RWPE2 (cell line): ENCODE data around the gene SUGT1.
A peak's percentile ranks its signal among the peaks of the same experiment; 100 is the strongest.

Source experiments
- ATAC-seq: fragments of 200-7000 bp; cut with Tn5 transposase; 3 replicates; pipeline ENCODE4 v1.9.1; 2021; ENCODE audit warnings: low read depth
- DNase-seq: peaks from one replicate; pipeline ENCODE4 v3.0.0-alpha.2; 2020; ENCODE audit warnings: low spot score
- H3K27ac ChIP-seq: fragments of 450-650 bp; 2 replicates; pipeline ENCODE4 v1.5.1; 2017; ENCODE audit warnings: mild to moderate bottlenecking; ENCODE audit not compliant: poor library complexity, severe bottlenecking
- H3K27me3 ChIP-seq: fragments of 250-450 bp; sonication (Bioruptor Pico); 2 replicates; pipeline ENCODE4 v1.5.1; 2021; ENCODE audit warnings: mild to moderate bottlenecking, moderate library complexity; ENCODE audit not compliant: insufficient read depth, poor library complexity, severe bottlenecking
- H3K36me3 ChIP-seq: fragments of 250-450 bp; sonication (Bioruptor Pico); 2 replicates; pipeline ENCODE4 v1.5.1; 2020; ENCODE audit warnings: low read depth, mild to moderate bottlenecking, moderate library complexity
- H3K4me1 ChIP-seq: fragments of 250-450 bp; sonication (Bioruptor Pico); 2 replicates; pipeline ENCODE4 v1.5.1; 2021; ENCODE audit warnings: mild to moderate bottlenecking, moderate library complexity; ENCODE audit not compliant: insufficient read depth, poor library complexity, severe bottlenecking
- H3K4me3 ChIP-seq: fragments of 250-450 bp; sonication (Bioruptor Pico); 2 replicates; pipeline ENCODE4 v1.5.1; 2021; ENCODE audit warnings: mild to moderate bottlenecking, moderate library complexity; ENCODE audit not compliant: severe bottlenecking
- H3K9me3 ChIP-seq: fragments of 250-450 bp; sonication (Bioruptor Pico); 2 replicates; pipeline ENCODE4 v1.5.1; 2021; ENCODE audit warnings: mild to moderate bottlenecking, moderate library complexity; ENCODE audit not compliant: severe bottlenecking
- TF ChIP-seq, protein P1 (sequence below): fragments of 450-650 bp; IDR thresholded peaks from one replicate; pipeline ENCODE4 v1.5.1; 2017; ENCODE audit warnings: mild to moderate bottlenecking, moderate library complexity; ENCODE audit not compliant: poor library complexity, severe bottlenecking

Gene SUGT1

DNA sequence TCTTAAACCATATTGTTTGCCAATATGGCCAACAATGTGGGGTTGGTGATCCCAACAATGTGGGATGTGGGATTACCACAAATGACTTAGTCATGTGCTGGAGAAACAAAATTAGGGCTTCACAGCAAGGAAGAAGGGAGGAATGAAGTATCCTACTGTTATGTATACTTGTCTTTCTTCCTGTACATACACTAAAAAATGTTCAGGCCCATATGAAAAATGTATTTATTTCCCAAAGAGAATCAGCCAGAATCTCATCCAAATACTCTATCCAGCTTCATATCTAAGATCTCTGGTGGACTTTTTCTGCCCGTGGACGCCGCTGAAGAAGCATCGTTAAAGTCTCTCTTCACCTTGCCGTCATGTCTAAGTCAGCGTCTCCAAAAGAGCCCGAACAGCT lies 10.5 kb upstream of the SUGT1 start, which contains the start of gene HNRNPA1L2:
Gene HNRNPA1L2 (plus strand): TSS at position 301 of the 400 bp plus-strand sequence. CDS start 62 bp downstream, at position 363.
- Histone ChIP-seq H3K27me3 (no peaks in the 10 kb centered on the region), H3K4me3 (no peak within 1 kb of the TSS), H3K36me3 (peaks cover 16% of the 10 kb centered on the region), H3K4me1 (peaks cover 8% of the 10 kb centered on the region), H3K9me3 (no peaks in the 10 kb centered on the region), H3K27ac (no peak within 1 kb of the TSS)
- TF ChIP-seq, protein P1, sequence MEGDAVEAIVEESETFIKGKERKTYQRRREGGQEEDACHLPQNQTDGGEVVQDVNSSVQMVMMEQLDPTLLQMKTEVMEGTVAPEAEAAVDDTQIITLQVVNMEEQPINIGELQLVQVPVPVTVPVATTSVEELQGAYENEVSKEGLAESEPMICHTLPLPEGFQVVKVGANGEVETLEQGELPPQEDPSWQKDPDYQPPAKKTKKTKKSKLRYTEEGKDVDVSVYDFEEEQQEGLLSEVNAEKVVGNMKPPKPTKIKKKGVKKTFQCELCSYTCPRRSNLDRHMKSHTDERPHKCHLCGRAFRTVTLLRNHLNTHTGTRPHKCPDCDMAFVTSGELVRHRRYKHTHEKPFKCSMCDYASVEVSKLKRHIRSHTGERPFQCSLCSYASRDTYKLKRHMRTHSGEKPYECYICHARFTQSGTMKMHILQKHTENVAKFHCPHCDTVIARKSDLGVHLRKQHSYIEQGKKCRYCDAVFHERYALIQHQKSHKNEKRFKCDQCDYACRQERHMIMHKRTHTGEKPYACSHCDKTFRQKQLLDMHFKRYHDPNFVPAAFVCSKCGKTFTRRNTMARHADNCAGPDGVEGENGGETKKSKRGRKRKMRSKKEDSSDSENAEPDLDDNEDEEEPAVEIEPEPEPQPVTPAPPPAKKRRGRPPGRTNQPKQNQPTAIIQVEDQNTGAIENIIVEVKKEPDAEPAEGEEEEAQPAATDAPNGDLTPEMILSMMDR, result no peak
- DNase-seq, result no peak
- no peak for ATAC-seq

DNA sequence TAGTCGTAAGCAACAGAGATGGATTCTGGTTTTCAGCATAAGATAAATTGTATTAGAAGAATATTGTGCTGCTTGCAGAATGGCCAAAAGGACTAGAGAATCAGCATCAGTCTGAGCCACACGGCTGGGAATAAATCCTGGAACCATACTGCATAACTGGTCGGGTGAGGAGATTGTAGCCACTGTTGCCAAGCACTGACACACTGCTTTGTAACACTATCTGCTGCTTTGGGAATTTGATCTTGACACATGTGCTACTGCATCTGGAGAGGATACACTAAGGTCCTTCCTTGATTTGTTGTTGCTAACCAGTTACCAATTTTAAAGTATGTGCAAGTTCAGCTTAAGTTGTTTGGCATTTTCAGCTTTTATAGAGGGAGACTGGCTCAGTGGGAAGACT lies 8.5 kb upstream of the SUGT1 start:
- ATAC-seq (no peak), DNase-seq (no peak)
- Histone ChIP-seq H3K4me3 (no peak overlapping the region), H3K27ac (no peak overlapping the region), H3K4me1 (peaks cover 8% of the 10 kb centered on the region), H3K36me3 (peaks cover 4% of the 10 kb centered on the region; the same call in 1 of the 2 replicates), H3K9me3 (no peaks in the 10 kb centered on the region), H3K27me3 (no peaks in the 10 kb centered on the region)
- TF ChIP-seq, protein P1, result no peak

GRCh38 chr13:52646967-52647366 lies 5.7 kb upstream of the SUGT1 start:
- no peaks in the 10 kb centered on the region for H3K27me3 ChIP-seq
- DNase-seq (no peak), ATAC-seq (no peak)
- peaks cover 19% of the 10 kb centered on the region for H3K36me3 ChIP-seq
- H3K4me3 ChIP-seq, result no peak overlapping the region
- TF ChIP-seq, protein P1, result no peak
- H3K9me3 ChIP-seq, result no peaks in the 10 kb centered on the region
- peaks cover 8% of the 10 kb centered on the region for H3K4me1 ChIP-seq
- H3K27ac ChIP-seq, result peak overlapping the region; percentile 31

DNA sequence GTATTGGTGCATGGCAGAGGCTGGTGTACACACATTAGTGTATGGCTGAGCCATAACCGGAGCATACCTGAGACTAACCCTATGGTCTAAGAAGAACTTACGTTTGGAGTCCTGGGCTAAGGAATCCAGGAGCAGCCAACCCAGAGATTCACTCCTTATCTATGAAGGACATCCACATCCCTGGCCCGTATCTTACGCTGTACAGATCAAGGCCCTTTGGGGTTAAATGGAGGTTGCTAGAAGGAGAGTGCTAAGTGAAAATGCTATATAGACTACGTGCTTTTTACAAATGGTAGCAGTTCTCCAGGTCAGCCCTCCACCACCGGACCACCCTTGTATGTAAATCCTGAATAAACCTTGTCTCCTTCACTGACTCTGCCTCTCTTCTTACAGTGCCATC lies 1.9 kb upstream of the SUGT1 start:
- peaks cover 29% of the 10 kb centered on the region for H3K36me3 ChIP-seq
- H3K4me3 ChIP-seq, result peak overlapping the region; percentile 45
- H3K27me3 ChIP-seq, result no peaks in the 10 kb centered on the region
- peaks cover 8% of the 10 kb centered on the region for H3K4me1 ChIP-seq
- TF ChIP-seq, protein P1, result no peak
- ATAC-seq (no peak), DNase-seq (no peak)
- H3K27ac ChIP-seq, result peak overlapping the region; percentile 91
- no peaks in the 10 kb centered on the region for H3K9me3 ChIP-seq

DNA sequence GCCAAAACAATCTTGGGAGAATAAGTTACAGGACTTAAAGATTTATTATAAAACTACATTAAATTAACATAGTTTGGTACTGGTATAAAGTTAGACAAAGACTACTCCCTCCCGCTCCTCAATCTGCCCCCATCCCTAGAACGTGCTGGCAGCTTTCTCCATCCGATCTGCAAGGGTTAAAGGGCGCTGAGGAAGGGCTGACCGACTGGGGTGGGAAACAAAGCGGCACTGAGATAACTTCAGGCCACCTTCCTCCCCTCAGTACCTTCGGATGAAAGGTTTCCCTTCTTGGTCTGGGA lies 790 bp upstream of the SUGT1 start:
- peak overlapping the region; percentile 91 for H3K27ac ChIP-seq
- DNase-seq (no peak), ATAC-seq (peak; percentile 8; the same call in 1 of the 3 replicates)
- no peaks in the 10 kb centered on the region for H3K9me3 ChIP-seq
- H3K4me1 ChIP-seq, result no peaks in the 10 kb centered on the region
- H3K27me3 ChIP-seq, result no peaks in the 10 kb centered on the region
- peak overlapping the region; percentile 45 for H3K4me3 ChIP-seq
- TF ChIP-seq, protein P1, result no peak
- peaks cover 39% of the 10 kb centered on the region for H3K36me3 ChIP-seq
